HG02678 (cell line): Measurements from ENCODE around the gene TSPAN16.

Experiments used
- ATAC-seq: cut with Tn5 transposase; IDR thresholded peaks from one replicate; pipeline ENCODE4 v1.9.1; 2021; ENCODE audit warnings: mild to moderate bottlenecking, moderate library complexity; ENCODE audit not compliant: unreplicated experiment

Gene TSPAN16, protein sequence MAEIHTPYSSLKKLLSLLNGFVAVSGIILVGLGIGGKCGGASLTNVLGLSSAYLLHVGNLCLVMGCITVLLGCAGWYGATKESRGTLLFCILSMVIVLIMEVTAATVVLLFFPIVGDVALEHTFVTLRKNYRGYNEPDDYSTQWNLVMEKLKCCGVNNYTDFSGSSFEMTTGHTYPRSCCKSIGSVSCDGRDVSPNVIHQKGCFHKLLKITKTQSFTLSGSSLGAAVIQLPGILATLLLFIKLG

DNA sequence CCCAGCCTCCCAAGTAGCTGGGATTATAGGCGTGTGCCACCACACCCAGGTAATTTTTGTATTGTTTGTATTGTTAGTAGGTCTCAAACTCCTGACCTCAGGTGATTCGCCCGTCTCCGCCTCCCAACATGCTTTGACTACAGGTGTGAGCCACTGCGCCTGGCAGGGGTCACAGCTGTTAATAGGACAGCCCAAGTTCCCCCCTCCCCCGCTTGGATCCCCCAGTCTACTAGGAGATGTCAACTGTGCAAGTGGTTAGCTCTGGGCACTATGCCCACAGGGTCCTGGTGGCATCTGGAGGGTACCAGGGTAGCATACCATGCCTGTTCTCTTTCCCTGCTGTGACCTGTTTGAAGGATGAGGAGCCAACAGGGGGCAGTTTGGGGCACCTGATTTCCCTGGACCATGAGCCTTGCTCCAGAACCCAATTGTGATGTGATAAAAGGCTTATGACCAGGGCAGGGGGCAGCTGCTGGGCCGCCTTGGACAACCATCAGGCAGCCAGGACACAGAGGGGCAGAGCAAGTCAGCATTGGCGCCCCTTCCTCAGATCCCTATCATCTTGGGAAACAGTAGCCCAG, at the start of gene TSPAN16:
Gene TSPAN16 (plus strand): TSS at position 496 of the 581 bp plus-strand sequence. CDS start 138 bp downstream, outside the sequence.
- ATAC-seq: no peak

DNA sequence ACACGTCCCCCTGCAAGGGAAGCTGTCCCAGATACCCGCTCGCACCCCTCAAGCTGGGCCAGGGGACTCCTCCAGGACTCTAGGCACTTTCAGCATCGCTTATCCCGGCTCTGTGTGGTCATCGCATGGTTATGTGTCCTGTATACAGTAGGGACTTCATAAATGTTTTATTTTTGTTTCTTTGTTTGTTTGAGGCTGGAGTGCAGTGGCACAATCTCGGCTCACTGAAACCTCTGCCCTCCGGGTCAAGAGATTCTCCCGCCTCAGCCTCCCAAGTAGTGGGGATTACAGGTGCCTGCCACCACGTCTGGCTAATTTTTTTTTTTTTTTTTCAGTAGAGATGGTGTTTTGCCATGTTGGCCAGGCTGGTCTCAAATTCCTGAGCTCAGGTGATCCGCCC, 49.0 kb upstream of the TSPAN16 start:
- no peak for ATAC-seq

DNA sequence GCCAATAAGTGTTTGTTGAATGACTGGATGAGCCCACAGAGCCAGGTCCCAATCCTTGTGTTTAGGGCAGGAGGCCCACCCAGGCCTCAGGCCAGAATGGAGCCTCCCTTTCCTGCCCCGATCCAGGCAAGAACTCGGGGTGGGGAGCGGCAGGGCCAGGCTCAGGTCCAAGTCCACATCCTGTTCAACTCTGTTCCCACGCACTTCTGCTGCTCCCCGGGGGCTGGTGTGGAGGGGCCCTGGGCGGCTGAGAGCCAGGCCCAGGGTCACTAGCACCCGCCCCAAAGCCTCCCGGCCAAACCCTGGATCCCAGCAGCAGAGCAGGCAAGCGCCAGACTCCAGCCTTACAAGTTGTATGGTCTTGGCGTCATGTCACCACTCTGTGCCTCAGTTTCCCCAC, 48.6 kb upstream of the TSPAN16 start:
- no peak for ATAC-seq

DNA sequence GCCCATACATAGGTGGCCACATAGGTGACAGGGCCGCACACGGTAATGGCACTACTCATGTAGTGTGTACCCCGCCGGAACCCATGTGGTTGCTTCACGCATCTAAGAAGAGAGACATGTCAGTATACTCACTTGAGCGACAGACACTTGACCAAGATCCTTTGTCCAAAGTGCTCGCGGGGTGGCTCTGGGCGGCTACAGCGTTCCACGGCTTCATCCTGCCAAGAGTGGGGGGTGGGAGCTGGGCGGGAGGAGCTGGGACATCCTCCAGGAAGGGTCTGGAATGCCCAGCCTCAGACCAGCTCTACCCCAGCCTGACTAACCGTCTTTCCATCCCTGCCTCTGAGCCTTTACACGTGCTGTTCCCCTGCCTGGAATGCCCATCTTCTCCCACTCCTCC, 48.0 kb upstream of the TSPAN16 start:
- no peak for ATAC-seq

DNA sequence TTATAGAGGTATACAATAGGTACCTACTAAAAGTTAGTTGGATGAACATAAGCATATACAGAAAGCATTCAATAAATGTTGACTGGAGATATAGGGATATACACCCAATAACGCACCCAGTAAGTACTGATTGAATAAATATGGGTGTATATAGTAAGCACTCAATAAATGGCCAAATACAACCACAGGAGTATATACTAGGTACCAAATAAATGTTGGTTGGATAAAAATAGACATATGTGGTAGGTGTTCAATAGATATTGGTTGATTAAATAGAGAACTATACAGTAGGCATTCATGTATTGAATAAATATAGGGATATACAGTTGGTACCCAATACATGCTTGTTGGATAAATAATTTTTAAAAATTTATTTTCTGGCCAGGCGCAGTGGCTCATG, 47.1 kb upstream of the TSPAN16 start:
- ATAC-seq: no peak

DNA sequence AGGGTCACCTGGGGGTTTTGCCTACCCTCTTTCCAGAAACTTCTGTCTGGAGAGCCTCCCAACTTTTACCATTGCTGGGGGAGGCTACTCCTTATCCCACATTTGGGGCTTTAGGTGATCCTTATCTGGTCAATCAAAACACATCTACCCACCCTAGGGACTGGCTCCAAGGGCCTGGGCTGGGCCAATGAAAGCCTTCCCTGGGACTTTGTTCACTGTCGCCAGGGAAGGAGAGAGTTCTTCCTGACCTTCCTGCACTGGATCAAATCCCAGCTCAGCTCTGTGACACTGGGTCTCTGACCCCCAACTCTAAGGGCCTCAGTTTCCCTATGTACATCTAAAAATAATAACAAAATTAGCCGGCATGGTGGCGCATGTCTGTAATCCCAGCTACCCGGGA, 44.7 kb upstream of the TSPAN16 start:
- ATAC-seq: no peak

DNA sequence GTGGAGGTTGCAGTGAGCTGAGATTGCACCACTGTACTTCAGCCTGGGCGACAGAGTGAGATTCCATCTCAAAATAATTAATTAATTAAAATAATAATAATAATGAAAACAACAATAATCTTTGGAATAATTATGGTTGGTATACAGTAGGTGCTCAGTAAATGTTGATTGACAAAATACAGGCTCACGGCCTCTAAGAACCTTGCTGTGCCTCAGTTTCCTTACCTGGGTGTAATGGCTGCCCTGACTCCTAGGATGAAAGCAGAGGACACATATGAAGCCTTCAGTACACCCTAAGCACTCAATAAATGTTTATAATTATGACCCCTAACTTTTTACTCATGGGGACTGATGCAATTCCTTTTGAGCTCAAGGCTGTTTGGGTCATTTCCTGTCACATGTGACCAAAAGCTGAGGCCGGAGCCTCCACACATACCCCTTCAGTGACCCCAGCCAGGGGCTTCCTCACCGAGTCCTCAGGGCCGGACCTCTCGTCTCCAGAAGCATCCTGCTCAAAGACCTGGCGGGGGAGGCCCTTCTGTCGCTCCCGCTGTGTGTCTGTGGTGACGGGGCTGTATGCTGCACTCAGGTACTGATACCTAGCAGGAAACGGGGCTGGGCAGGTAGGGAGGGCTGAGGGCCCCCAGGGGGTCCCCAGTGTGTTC, 44.2 kb upstream of the TSPAN16 start:
- ATAC-seq: no peak

DNA sequence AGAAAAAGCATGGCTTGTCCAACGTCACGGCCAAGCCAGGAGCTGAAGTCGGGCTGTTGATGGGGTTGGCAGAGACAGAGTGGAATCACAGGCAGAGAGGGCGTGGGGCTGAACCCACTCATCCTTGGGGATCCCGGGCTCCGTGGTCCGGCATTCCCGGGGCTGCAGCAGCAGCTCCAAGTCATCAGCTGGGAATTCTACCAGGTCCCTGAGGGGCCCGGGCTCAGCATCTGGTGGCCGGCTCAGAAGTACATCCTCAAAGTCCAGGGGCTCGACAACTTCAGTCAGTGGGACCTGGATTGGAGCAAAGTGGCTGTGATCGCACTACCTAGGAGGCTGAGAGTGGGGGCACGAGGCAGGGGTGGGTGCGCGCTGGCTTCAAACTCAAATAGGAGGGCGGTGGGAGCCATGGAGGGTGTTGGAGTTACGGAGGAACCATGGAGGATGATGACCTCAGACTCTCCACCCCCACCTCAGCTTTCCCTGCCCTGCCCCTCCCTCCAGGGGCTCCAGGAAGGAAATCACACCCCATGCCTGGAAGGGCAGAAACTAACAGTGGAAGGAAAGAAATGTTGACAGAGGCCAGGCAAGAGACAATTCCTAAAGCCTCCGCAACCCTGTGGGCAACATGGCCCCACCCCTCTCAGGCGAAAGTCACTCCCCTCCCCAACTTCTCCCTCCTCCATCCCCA, 43.1 kb upstream of the TSPAN16 start:
- ATAC-seq: no peak

DNA sequence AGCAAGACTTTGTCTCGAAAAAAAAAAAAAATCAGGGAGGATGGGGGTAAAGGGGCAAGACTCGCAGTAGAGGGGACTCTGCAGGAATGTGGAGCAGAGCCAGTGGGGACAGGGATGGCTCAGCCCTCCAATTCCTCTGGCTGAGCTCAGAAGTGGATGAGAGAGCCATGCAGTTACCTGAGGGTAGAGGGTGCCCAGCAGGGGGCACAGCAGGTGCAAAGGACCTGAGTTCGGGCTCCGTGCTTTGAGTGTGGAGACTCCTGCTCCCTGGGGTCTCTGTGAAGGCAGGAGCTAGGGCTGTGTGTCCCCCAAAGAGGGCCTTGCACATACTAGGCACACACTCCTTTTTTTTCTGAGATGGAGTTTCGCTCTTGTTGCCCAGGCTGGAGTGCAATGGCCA, 41.3 kb upstream of the TSPAN16 start:
- ATAC-seq: no peak

DNA sequence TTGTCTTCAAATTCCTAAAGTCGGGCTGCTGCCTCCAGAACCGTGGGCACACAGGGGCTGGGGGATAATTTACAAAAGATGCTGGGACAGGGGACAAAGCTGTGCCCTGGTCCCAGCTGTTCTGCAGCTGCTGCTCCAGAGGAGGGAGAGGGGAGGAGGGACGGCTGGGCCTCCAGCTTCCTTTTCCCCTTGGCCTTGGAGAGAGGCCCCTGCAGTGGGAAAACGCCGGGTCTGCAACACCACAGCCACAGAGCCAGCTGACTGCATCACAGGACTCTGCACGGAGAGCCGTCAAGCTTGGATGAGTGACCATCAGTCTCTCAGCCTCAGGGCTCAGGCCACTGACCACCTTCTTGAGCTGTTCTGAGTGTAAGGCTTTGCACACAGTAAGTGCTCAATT, 39.8 kb upstream of the TSPAN16 start:
- no peak for ATAC-seq

DNA sequence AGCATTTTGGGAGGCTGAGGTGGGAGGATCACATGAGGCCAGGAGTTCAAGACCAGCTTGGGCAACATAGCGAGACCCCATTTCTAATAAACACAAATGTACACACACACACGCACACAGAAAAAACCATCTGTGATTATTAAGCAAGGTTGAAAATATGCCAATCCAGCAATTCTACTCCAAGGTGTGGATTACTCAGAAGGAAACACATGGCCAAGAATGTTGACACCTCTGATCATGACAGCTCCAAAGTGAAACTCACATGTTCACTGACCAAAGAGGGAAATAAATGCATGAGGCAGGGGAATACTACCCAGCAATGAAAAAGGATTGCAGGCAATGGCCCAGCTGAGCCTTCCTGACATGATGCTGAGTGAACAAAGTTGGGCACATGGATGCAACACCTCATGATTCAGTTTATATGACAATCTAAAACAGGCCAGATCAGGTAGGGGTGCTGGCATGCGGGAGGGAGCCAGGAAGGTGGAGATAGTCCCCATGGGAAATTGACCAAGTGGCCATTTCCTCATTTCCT, 38.0 kb upstream of the TSPAN16 start:
- ATAC-seq: no peak

DNA sequence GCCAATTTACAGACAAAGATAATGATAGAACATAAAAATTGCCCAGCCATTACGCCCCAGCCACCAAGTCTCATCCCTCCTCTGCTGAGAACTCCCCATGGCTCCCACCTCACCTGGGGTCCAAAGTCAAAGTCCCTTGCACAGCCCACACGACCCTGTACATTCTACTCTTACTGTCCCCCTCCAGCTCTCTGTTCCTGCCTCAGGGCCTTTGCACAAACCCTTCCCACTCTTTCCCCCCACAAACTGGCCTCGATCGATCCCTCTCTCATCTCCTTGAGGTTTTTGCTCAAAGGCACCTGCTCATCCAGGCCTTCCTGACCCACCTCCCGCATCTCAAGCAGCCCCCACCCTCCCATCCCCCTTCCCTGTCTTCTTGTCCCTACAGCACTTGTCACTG, 35.0 kb upstream of the TSPAN16 start:
- no peak for ATAC-seq

DNA sequence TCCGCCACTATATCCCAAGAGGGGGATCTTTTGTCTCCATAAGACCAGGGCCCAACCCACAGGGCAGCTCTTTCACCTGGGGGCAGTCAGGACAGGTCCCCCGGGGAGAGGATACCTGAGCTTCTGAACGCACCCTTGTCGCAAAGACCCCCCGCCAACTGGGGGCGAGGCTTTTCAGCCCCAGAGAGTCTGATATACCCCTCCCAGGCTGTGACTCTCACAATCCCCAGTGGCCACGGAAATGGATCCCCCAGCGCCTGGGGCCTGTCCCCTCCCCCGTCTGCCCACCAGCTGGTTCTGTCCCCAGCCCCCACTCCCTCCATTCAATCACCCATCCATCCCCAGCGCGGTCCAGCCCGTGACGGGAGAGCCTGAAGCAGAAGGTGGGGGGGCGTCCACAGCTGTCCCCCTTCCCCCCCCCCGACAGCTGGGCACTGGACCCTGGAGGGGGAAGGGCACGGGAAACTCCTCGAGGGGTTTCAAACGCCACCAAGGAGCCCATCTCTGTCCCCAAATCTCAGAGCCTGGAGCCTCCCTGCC, 34.5 kb upstream of the TSPAN16 start:
- ATAC-seq: no peak

DNA sequence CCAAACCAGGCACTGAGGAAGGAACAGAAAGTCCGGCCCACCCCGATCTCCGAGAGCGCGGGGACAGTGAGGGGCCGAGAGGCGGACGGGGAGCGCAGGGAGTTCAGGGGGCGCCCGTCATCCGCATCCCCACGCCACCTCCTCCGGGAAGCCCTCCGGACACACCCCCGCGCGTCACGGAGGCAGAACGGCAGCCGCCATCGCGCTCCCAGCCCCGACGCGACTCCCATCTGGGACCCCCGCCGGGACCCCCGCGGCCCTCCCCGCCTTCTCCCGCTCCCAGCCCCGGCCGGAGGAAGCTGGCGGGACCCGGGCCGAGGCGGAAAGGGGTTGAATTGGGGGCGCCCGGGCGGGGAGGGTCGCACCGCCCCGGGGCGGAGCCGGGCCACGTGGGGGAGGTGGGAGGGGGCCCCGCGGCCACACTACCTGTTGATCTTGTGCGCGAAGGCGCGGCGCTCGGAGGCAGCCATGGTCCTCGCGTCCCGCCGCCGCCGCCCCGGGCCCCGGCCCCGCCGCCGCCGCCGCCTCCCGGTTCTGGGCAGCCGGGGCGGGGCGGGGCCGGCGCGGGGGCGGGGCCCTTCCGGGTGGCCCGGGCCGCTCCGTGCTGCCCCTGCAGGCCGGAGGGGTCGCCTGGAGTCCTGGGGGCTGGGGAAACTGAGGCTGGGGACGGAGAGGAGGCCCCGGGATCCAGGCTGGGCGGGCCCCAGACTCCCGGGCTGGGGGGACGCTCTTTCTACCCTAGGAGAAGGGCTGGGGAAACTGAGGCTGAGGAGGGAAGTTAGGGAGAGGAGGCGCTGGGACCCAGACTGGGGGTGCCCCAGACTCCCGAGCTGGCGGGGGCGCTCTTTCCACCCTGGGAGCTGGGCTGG, 33.8 kb upstream of the TSPAN16 start, which contains the start of gene DOCK6:
Gene DOCK6 (minus strand): TSS at position 554 of the 869 bp plus-strand sequence. CDS start 84 bp downstream, at position 470.
- no peak for ATAC-seq

DNA sequence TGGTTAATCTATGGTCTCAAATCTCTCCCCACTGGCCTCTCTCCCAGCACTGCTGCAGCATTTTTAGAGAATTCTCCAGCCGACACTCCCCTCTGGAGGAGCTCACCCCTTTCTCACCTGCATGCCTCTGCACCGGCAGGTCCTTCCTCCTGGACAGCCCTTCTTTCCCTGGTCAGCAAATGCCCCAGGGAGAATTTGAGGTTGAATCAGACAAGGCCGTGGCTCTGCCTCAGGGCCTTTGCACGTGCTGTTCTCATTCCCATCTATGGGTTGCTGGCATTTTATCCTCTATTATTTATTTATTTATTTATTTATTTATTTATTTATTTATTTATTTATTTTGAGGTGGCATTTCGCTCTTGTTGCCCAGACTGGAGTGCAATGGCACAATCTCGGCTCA, 32.2 kb upstream of the TSPAN16 start:
- ATAC-seq: no peak

DNA sequence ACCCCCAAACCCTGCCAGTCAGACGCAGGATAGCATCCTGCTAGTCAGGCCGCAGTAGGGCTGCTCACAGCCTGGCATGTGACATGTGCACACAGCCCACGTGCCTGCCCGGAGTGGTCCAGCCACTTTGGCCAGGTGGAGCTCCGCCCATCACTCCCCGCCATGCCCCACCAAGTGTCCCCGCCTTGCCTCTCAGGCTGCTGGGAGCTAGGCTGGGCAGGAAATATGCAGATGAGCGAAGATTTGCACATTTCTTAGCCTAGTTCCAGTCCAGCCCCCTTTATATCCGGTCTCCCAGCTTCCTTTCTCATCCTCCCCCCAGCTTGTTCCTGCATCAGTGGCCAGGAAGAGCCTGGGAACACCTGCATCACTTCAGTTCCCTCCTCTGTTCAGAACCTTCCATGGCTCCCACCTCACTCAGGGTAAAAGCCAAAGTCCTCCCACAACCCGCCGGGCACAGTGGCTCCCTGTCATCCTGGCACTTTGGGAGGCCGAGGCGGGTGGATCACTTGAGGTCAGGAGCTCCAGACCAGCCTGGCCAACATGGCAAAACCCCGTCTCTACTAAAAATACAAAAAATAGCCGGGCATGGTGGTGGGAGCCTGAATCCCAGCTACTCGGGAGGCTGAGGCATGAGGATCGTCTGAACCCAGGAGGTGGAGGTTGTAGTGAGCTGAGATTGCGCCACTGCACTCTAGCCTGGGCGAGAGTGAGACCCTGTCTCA, 31.3 kb upstream of the TSPAN16 start:
- no peak for ATAC-seq

DNA sequence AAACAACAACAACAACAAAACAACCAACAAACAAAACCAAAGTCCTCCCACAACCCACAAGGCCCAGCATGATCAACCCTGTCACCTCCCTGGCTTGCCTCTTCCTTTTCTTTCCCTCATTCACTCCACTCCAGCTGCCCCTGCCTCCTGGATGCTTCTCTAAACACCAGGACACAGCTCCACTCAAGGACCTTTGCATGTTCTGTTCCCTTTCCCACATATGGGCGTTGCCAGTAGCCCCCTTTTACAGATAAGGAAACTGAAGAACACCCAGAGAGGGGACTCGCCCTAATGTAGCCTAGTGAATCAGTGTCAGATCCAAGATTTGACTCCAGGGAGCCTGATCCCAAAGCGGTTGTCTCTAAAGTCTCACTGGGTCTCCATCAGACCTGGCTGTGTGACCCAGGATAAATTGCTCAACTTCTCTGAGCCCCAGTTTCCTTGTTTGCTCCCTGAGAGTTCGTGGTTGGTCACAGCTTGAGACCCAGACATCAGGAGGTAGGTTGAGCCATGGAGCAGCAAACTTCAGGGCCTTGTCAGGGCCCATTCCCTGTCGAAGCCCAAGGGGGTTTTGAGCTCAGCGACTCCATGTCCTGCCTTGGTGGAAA, 30.7 kb upstream of the TSPAN16 start:
- no peak for ATAC-seq

DNA sequence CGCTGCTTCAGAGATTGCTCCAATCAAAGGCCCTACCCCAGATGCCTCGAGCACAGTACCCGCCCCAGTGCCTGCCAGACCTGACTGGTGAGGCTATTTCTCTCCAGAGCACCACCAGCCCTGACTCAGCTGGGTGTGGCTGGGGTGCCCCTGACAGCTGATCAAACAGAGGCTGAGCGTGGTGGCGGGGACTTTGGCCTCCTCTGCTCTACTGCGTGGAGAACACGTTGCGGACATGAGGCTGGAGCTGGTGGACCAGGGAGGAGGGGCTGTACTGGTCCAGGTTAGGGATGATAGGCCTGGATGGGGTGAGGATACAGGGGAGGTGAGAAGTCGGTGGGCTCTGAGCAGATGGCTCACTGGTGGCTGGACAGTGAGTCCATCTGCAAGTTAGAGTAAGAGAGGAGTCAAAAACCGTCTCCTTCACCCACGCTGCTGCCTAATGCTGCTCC, 30.1 kb upstream of the TSPAN16 start:
- ATAC-seq: no peak
